Stimulated activated CD8-positive, alpha-beta memory T cell treated with anti-CD3 and anti-CD28 coated beads, Interleukin-4, amount 100 ng/mL, for 48 hours (primary cell): Measurements from ENCODE around the gene HSH2D.

Source experiments
- DNase-seq: peaks from one replicate; pipeline ENCODE4 v3.0.0-alpha.2; 2020

HSH2D gene

GRCh38 chr19:16198370-16198651, 54.8 kb downstream of the HSH2D start:
- no peak for DNase-seq

DNA sequence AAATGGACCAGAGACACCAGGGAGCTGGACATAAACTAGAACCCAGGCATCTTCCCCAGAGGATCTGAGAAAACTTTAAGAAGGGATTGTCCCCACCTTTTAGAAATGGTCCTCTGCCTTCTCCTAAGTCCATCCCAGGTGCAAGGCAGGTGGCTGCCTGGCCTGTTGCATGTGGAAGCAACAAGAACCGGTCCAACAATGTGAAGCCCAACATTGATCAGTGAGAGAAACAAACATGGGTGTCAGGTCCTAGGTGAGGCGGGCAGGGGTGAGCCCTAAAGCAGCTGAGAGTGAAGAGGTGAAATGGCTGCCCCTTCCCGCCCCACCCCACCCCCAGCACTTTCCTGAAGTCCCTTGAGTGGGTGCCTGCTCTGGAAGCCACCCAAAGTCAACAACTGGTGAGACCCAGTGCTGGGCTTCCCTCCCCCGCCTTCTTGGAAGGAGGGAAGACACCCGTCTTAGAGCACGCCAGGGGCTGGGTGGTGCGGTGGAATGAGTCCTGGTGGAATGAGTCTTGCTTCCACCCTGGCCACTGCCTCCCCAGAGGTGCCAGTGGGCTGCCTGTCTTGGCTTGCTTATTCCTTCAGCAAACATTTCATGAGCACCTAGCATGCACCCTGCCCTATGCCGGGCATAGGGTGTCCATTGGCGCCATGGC, 55.9 kb downstream of the HSH2D start:
- DNase-seq: no peak

DNA sequence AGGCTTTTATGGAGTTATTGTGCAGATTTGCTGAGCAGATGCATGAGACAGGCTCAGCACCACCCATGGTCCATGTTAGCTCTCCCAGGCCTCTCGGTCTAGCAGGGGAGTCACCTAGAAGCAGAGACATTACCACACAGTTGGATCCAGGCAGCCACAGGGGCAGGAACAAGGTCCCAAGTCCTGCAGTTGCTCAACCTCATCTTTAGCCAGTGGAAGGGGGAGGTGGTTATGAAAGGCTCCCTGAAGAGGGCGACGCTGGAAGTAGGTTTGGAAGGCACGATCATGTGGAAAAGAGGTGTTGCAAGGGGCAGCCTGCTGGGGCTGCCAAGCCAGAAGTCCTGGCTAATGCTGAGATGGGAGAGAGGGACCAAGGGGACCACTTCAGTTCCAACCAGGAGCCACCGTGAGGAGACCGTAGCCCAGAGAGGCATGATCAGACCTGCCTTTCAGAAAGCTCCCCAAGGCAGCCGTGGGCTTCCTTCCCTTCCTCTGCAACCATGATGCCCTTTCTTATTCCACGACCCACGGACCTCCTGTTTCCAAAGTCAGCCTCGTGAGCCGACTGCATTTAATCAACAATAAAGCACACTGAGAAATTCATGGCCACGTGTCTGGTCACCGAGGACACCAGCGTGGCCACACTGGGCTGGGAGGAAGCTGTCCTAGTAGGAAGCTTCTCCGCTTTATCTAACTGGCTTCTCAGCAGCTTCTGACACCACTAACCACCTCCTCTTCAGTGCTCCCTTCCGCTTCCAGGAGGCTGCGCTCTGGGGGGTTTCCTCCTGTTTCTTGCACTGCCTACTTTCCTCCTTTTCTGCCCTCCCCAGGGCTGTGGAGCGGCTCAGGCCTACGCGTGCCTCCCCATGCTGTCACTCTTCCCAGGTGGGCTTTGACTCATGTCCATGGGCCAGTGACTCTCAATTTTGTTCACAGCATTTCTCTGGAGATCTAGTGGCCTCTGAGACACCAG, 56.8 kb downstream of the HSH2D start:
- DNase-seq: peak; percentile 40

GRCh38 chr19:16201011-16201391, 57.5 kb downstream of the HSH2D start:
- DNase-seq: no peak

DNA sequence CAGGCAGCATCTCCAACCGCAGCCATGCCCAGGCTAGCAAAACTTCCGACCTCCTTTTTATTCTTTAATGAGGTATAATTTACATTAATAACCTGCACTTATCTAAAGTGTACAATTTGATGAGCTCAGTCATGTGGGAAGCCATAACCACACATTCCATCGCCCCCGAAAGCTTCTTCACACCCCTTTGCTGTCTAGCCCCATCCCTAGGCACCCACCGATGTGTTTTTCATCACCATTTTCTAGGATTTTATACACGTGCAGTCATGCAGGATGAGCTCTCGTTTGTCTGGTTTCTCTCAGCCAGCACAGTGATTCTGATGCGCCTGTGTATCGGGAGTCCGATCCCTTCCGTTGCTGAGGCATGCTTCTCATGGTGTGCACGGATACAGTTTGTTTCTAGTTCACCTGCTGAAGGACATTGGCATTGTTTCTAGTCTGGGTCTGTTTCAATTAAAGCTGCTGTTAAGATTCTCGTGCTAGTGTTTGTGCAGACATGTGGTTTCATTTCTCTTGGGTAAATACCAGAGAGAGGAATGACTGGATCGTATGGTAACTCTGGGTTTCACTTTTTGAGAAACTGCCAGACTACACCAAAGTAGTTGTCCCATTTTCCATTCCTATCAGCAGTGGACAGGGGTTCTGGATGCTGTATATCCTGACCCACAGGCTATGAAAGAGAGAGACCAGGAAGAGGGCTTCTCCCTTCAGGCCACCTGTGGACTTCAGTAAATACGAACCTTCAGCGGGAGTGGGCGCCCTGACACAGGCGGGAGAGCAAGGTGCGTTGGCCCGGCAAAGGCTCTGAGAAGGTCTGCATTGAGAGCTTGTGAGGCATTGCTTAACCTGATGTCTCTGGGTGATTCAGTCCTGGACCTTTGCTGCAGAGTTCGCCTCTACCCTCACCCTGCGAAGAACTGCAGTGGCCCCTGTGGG, 59.1 kb downstream of the HSH2D start:
- DNase-seq: no peak

GRCh38 chr19:16203256-16204004, 59.9 kb downstream of the HSH2D start:
- DNase-seq: no peak

DNA sequence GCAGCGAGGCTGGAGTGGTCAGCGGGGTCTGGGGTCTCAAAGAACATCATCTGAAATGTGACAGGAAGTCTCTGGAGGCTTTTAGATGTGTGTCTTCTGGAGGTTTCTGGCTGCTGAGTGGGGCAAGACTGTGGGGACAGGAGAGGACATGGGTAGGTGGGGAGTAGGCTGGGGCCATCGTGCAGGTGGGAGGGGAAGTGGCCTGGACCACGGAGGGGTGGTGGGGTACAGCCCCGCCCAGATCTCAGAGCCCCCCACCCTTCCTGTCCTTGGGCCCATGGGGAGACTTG, 60.5 kb downstream of the HSH2D start:
- DNase-seq: no peak

DNA sequence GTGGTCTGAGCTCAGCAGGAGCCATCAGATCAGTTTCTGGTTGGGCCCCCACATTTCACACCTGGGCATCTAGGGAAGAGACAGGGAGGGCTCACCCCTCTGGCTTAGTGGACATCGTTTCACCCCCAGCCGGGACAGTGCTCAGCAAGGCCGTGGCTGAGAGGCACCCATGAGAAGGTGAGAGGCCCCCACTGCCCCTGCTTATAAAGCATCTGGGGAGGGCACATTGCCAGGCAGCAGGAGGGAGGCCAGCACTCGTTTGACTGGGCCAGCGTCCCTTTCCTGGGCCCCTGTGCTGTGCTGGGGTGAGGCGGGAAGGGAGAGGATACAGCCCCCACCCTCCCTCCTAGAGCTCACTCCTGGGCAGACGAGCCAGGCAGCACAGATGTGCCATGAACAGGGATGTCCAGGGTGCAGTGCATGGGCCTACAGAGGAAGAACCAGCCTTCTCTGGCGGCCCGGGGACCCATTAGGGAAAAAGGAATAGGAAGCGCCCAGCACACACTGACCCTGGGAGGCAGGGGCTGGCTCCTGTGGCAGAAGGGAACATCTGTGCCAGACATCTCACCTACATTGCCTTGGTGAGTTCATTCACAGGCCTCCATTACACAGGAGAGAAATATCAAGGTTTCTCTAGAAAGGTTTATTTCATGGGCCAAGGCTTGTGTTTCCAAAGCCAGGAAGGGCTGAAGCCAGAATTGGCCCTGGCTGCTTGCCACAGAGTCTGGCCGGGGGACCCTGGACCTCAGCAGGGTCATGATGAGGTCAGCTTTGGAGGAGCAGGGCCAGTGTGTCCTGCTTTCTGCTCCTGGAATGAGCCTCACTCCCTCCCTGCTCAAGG, 61.9 kb downstream of the HSH2D start:
- DNase-seq: no peak

GRCh38 chr19:16206046-16206605, 62.6 kb downstream of the HSH2D start:
- DNase-seq: no peak

DNA sequence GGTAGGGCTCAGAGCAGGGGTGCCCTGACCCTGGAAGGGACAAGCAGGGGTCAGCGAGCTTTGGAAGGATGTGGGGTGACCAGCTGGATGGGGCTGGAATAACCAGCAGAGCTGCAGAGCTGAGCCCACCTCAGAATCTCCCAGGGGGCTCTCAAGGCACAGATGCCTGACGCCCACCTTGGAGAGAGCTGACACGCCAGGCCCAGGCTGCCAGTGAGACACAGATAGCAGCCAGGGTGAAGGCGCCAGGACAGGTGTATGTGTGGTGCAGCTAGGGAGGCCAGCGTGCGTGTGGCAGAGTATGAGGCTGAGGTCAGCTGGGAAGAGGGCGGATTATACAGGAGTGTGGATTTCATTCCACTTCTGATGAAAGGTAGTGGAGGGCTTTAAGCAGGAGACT, 63.2 kb downstream of the HSH2D start:
- DNase-seq: no peak

DNA sequence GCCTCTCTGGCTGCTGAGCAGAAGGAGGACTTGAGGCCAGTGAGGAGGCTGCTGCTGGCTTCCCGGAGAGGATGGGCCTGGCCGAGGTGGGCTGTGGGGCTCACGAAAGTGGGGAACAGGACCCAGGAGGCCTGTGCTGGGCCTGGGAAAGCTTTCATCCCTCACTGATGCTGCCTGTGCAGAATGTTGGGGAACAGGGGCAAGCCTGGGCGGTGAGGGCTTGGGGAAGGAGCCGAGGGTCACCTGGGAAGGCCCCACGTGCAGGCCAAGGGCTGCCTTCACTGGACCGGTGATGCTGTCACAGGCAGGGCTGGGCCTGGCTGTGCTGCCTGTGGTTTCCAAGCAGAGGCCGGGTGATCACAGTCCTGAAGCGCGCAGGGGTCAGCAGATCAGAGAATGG, 63.6 kb downstream of the HSH2D start:
- DNase-seq: no peak

DNA sequence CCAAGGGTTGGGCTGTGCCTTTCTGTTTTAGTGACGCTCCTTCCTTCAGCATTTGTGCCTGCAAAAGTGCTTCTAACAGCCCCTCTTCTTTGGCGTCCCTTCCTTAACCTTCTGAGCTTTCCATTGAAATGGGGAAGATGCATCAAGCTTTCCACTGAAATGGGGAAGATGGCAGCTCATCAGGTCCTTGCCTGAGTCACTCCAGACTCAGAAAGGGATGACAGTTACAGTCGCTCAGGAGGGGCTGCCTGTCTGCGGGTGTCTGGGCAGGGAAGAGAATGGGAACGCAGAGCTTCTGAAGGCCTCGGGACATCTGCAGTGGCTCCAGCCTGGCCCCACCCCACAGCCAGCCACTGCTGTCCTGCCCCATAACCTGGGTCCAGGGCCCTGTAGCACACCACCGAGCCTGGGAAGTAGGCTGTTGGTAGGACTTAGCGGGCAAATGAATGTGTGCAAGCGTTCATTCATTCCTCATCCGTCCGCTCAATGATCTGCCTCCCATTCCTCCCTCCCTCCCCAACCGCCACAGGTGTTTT, 64.1 kb downstream of the HSH2D start:
- DNase-seq: no peak
